HK-2 (cell line): ENCODE measurements around the gene LAX1.

Experiments
- DNase-seq: peaks from one replicate; pipeline ENCODE4 v3.0.0-alpha.2; 2018; ENCODE audit not compliant: unreplicated experiment

LAX1 gene

GRCh38 chr1:203813581-203814341, 48.8 kb downstream of the LAX1 start:
- DNase-seq = no peak

- DNase-seq = no peak
Measured at GRCh38 chr1:203818399-203818798, 53.4 kb downstream of the LAX1 start.

- no peak for DNase-seq
Measured at GRCh38 chr1:203823306-203823705, 58.3 kb downstream of the LAX1 start.
